Measurements from ENCODE around the gene DLST. TPM values are rescaled to one million over a fixed set of nuclear protein-coding genes. Genes with fewer than 3 reads are reported as not detected.

Gene DLST
- total and polyA plus RNA-seq, 3 experiments from 2014 or later, result 8.8 to 161 (median 160) TPM

DNA sequence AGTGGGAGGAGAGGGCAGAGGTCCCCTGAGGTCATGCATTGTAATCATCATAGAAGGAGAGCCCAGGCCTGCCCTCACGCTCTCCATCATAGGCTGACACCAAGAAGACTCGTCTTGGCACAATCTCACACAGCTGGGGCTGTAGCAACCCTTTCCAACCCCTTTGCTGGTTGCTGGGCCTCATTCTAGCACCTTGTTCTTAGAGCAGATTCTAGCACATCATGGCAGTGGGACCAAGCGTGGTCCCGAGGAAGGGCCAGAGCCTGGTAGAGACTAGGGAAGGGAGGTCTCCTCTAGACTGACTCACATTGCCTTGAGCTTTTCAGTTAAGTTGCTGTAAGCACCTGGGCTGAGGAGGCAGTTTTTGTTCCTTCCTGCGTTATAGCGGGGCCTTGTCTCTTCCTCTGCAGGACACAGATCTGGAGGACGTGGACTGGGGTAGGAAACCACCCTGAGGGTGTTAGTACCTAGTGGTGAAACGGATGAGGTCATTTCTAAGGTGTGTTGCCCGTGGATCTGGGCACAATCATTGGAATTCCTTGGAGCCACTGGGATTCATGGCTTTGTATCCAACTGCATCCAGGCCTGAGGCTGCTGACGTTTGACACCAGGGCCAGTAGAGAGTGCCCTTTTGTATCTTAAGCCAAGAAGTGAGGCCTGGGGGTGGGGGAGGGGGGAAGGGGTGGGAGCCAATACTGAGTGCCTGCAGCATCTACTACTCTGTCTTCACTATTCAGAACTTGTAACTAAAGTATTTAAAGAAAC is 21.4 kb downstream of the DLST start:
- Histone ChIP-seq H3K9me3 (ENCODE audit: low read length) (no peaks in the 10 kb centered on the region), H3K27me3 (ENCODE audit: insufficient read depth, low read length, poor library complexity, severe bottlenecking) (no peaks in the 10 kb centered on the region), H3K4me3 (ENCODE audit: low read length) (no peak overlapping the region), H3K4me1 (ENCODE audit: insufficient read depth, low read length) (no peaks in the 10 kb centered on the region), H3K36me3 (ENCODE audit: insufficient read depth, low read length) (peaks cover 49% of the 10 kb centered on the region), H3K27ac (ENCODE audit: low read depth, low read length) (no peak overlapping the region)
- no peak for DNase-seq
- POLR2A ChIA-PET, result no interaction called here
- H3K27me3 Mint-ChIP-seq, result no peaks in the 10 kb centered on the region
- no peaks in the 10 kb centered on the region for H3K9me3 Mint-ChIP-seq
- H3K27ac Mint-ChIP-seq, result peak overlapping the region in 5 of 8 donors; percentile 15 to 92 (median 75)
- peaks cover 9 to 70% (median 19%) of the 10 kb centered on the region in 3 donors for H3K36me3 Mint-ChIP-seq
- H3K4me1 Mint-ChIP-seq, result peaks cover 5 to 9% (median 8%) of the 10 kb centered on the region in 3 donors
- CTCF ChIA-PET, result interaction anchor here (0.7 to 10.6 kb wide), 3 partner anchors 10 to 44 kb away, joined by 3 to 334 read pairs (median 4); no protein-coding TSS in a partner anchor
- H3K4me3 Mint-ChIP-seq, result no peak overlapping the region

DNA sequence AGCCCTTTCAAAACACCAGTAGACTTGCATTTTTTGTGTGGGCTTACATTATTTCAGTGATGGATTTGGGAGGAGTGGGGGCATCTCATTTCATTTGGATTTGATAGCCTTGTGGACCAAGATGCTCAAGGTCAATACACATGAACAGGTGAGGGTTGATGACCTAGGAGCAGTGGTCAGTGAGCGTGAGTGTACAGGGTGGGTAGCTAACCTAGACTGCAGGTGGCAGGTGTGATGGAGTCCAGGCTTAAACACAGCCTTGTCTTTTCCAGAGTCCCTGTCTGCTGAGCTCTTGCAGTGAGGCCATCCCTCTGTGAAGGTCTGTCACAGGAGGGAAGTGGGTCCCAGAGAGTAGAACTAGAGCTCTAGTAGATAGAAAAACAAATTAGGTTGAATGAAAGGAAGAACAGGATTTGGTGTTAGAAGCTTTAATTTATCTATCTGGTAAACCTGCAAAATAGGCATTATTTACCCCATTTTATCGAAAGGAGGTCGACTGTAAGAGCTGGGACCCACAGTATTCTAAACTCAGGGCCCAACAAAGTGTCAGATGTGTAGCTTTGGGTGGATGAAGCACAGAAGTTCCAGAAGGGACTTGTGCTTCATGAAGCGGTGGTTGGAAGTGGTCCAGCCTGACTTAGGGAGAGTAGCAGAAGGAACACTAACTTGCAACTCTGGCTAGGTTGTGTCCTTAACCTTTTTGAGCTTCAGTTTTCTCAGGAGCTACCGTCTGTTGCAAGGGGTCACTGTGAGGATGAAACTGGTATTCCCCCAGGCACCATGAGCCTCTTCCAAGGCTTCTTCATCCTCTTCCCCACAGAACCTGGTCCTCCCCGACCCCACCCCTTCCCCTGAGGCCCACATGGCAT is 23.2 kb downstream of the DLST start:
- no peak for DNase-seq
- Histone ChIP-seq H3K9me3 (ENCODE audit: low read length) (no peaks in the 10 kb centered on the region), H3K27ac (ENCODE audit: low read depth, low read length) (no peak overlapping the region), H3K36me3 (ENCODE audit: insufficient read depth, low read length) (peaks cover 32% of the 10 kb centered on the region), H3K4me3 (ENCODE audit: low read length) (no peak overlapping the region), H3K4me1 (ENCODE audit: insufficient read depth, low read length) (no peaks in the 10 kb centered on the region), H3K27me3 (ENCODE audit: insufficient read depth, low read length, poor library complexity, severe bottlenecking) (no peaks in the 10 kb centered on the region)
- H3K36me3 Mint-ChIP-seq, result peaks cover under 1 to 53% (median 8%) of the 10 kb centered on the region in 3 donors
- H3K27me3 Mint-ChIP-seq, result no peaks in the 10 kb centered on the region
- peak overlapping the region in 7 of 8 donors; percentile 37 to 92 (median 81) for H3K27ac Mint-ChIP-seq
- no peak overlapping the region for H3K4me3 Mint-ChIP-seq
- H3K4me1 Mint-ChIP-seq, result peaks cover 5 to 9% (median 8%) of the 10 kb centered on the region in 3 donors
- no peaks in the 10 kb centered on the region for H3K9me3 Mint-ChIP-seq
- ChIA-PET POLR2A (interaction anchor here (1.0 to 1.4 kb wide), 2 partner anchors 44 to 296 kb away, joined by 3 to 5 read pairs; no protein-coding TSS in a partner anchor), CTCF (interaction anchor here (0.8 to 10.6 kb wide), 24 partner anchors 11 to 296 kb away, joined by 3 to 334 read pairs (median 5); partner anchors contain the start of genes DLST, PROX2, RPS6KL1 and YLPM1)

DNA sequence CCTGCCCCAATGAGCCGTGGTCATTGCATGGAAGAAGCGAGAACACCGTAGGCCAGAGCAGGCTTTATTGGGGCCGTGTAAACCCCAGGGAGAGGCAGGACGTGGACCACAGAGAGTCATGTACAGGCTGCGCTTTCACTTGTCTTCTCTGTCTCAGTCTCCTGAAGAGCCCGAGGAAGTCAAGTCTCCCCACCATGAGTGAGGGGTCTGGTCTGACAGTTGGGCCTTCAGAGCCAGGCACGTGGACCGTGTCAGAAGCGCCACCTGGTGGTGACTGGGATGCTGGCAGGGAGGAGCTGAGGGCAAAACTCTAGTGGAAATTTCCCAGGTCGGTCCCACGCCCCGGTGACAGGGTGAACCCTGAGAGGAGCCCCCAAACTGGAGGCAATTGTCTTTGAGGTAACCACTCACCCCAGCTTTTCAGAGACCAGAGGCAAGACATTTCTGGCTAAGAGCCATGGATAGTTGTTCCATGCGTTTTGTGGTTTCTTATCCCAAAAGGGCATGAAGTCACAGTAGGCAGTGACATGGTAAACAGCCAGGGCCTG is 24.0 kb downstream of the DLST start:
- POLR2A ChIA-PET, result interaction anchor here (0.6 to 1.0 kb wide), 2 partner anchors 45 to 297 kb away, joined by 3 to 8 read pairs; no protein-coding TSS in a partner anchor
- no peaks in the 10 kb centered on the region for H3K9me3 Mint-ChIP-seq
- H3K4me1 Mint-ChIP-seq, result peaks cover 5 to 9% (median 8%) of the 10 kb centered on the region in 3 donors
- Histone ChIP-seq H3K27ac (ENCODE audit: low read depth, low read length) (no peak overlapping the region), H3K4me1 (ENCODE audit: insufficient read depth, low read length) (no peaks in the 10 kb centered on the region), H3K4me3 (ENCODE audit: low read length) (no peak overlapping the region), H3K27me3 (ENCODE audit: insufficient read depth, low read length, poor library complexity, severe bottlenecking) (no peaks in the 10 kb centered on the region), H3K36me3 (ENCODE audit: insufficient read depth, low read length) (peaks cover 24% of the 10 kb centered on the region), H3K9me3 (ENCODE audit: low read length) (no peaks in the 10 kb centered on the region)
- peaks cover 0 to 45% (median 4%) of the 10 kb centered on the region in 3 donors for H3K36me3 Mint-ChIP-seq
- DNase-seq, result peak; percentile 61 to 85 (median 71)
- peak overlapping the region; percentile 19 to 90 (median 73) for H3K27ac Mint-ChIP-seq
- no peak overlapping the region for H3K4me3 Mint-ChIP-seq
- CTCF ChIA-PET, result interaction anchor here (0.6 to 10.6 kb wide), 31 partner anchors 9 to 296 kb away, joined by 3 to 334 read pairs (median 5); partner anchors contain the start of genes DLST, PROX2, RPS6KL1 and YLPM1
- H3K27me3 Mint-ChIP-seq, result no peaks in the 10 kb centered on the region

DNA sequence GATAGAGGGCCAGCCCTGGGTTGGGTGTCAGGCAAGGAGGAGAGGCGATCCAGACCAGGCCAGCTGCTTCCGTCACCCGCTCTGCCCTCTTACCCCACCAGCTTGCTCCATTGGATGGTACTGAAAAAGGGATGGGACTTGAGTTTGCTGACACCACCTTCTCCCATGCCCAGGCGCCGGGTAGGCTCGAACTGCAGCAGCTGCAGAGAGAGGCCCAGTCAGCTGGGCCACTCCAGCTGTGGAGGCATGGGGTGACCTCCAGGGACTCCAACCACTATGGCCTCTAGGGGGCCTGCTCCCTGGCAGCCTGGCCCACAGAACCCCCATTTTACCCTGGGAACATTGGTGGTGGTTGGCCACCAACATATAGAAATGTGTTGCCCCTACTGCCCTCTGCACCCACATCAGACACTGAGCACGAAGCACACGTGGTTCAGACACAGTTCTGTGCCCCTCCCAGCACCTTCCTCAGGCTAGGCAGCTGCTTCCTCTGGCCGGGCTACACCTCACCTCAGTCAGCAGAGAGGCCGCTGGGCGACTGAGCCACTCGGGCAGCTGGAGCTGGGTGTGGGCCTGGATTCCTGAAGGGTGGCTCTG is 25.3 kb downstream of the DLST start:
- CTCF ChIA-PET, result interaction anchor here (0.9 to 10.6 kb wide), 9 partner anchors 10 to 295 kb away, joined by 3 to 334 read pairs (median 8); partner anchors contain the start of genes DLST, LTBP2 and PROX2
- no peak for DNase-seq
- H3K27me3 ChIP-seq (ENCODE audit: insufficient read depth, low read length, poor library complexity, severe bottlenecking), result no peaks in the 10 kb centered on the region
- no peak overlapping the region for H3K4me3 ChIP-seq (ENCODE audit: low read length)
- H3K4me1 ChIP-seq (ENCODE audit: insufficient read depth, low read length), result no peaks in the 10 kb centered on the region
- POLR2A ChIA-PET, result no interaction called here
- Mint-ChIP-seq H3K27ac (peak overlapping the region in 2 of 8 donors; percentile 38 to 65), H3K9me3 (no peaks in the 10 kb centered on the region), H3K27me3 (no peaks in the 10 kb centered on the region), H3K4me3 (no peak overlapping the region), H3K36me3 (peaks cover 0 to 31% (median 2%) of the 10 kb centered on the region in 3 donors), H3K4me1 (peaks cover 5 to 9% (median 8%) of the 10 kb centered on the region in 3 donors)
- H3K36me3 ChIP-seq (ENCODE audit: insufficient read depth, low read length), result peaks cover 12% of the 10 kb centered on the region
- no peaks in the 10 kb centered on the region for H3K9me3 ChIP-seq (ENCODE audit: low read length)
- H3K27ac ChIP-seq (ENCODE audit: low read depth, low read length), result no peak overlapping the region

DNA sequence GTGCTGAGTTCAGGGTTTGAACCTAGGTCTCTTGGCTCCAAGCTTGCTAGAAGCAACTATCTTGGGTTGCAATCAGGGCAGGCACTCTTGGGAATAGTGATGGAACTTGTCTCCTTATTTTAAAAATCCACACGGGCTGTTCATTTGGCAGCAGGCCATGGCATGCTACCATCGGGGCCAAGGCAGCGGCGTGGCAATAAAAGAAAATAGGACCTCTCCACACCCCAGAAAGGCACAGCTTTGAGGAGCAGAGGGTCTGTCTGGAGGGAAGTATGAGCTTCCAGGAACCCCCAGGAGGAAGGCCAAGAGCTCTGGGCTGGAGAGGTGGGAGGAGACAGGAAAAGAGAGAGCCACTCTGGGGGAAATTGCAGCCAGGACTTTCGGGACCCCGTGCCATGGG is 26.0 kb downstream of the DLST start:
- H3K9me3 Mint-ChIP-seq, result no peaks in the 10 kb centered on the region
- Histone ChIP-seq H3K9me3 (ENCODE audit: low read length) (no peaks in the 10 kb centered on the region), H3K36me3 (ENCODE audit: insufficient read depth, low read length) (peaks cover 5% of the 10 kb centered on the region), H3K27me3 (ENCODE audit: insufficient read depth, low read length, poor library complexity, severe bottlenecking) (no peaks in the 10 kb centered on the region), H3K4me3 (ENCODE audit: low read length) (no peak overlapping the region), H3K27ac (ENCODE audit: low read depth, low read length) (no peak overlapping the region), H3K4me1 (ENCODE audit: insufficient read depth, low read length) (no peaks in the 10 kb centered on the region)
- H3K4me3 Mint-ChIP-seq, result no peak overlapping the region
- DNase-seq, result no peak
- no peak overlapping the region for H3K27ac Mint-ChIP-seq
- no peaks in the 10 kb centered on the region for H3K27me3 Mint-ChIP-seq
- H3K4me1 Mint-ChIP-seq, result peaks cover 5 to 9% (median 8%) of the 10 kb centered on the region in 3 donors
- POLR2A ChIA-PET, result no interaction called here
- H3K36me3 Mint-ChIP-seq, result peaks cover 0 to 24% (median 2%) of the 10 kb centered on the region in 3 donors
- CTCF ChIA-PET, result interaction anchor here (0.9 to 10.6 kb wide), 4 partner anchors 28 to 296 kb away, joined by 3 to 334 read pairs (median 44); partner anchors contain the start of genes DLST, LTBP2 and PROX2

DNA sequence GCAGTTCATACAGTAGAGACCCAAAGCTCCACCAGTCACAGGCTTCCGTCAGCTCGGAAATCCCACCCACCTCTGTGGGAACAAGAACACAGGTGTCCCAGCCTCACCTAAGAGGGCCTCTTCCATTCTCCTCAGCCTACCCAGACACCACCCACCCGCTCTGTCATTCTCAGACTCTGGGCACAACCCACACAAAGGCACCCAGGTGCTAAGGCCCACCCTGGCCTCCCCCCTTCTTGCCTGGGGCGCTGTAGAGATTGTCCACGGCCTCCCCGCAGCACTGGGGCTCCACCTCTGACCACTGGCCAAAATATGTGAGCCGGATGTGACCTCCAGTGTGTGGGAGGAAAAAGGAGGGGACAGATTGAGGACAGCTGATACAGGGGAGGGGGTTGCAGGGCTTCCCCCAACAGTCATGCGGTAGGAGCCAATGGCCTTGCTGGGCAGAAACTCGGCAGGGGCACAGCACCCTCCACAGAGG is 27.2 kb downstream of the DLST start:
- H3K27me3 Mint-ChIP-seq, result no peaks in the 10 kb centered on the region
- Histone ChIP-seq H3K9me3 (ENCODE audit: low read length) (no peaks in the 10 kb centered on the region), H3K4me1 (ENCODE audit: insufficient read depth, low read length) (no peaks in the 10 kb centered on the region), H3K4me3 (ENCODE audit: low read length) (no peak overlapping the region), H3K27ac (ENCODE audit: low read depth, low read length) (no peak overlapping the region), H3K27me3 (ENCODE audit: insufficient read depth, low read length, poor library complexity, severe bottlenecking) (no peaks in the 10 kb centered on the region), H3K36me3 (ENCODE audit: insufficient read depth, low read length) (no peaks in the 10 kb centered on the region)
- H3K9me3 Mint-ChIP-seq, result no peaks in the 10 kb centered on the region
- H3K36me3 Mint-ChIP-seq, result peaks cover 0 to 13% (median 2%) of the 10 kb centered on the region in 3 donors
- DNase-seq, result no peak
- CTCF ChIA-PET, result interaction anchor here (0.8 to 10.6 kb wide), 3 partner anchors 30 to 179 kb away, joined by 5 to 334 read pairs (median 84); partner anchors contain the start of genes DLST and PROX2
- H3K4me3 Mint-ChIP-seq, result no peak overlapping the region
- H3K27ac Mint-ChIP-seq, result peak overlapping the region in 2 of 8 donors; percentile 23 to 36
- POLR2A ChIA-PET, result no interaction called here
- H3K4me1 Mint-ChIP-seq, result peaks cover 5 to 8% (median 8%) of the 10 kb centered on the region in 3 donors

DNA sequence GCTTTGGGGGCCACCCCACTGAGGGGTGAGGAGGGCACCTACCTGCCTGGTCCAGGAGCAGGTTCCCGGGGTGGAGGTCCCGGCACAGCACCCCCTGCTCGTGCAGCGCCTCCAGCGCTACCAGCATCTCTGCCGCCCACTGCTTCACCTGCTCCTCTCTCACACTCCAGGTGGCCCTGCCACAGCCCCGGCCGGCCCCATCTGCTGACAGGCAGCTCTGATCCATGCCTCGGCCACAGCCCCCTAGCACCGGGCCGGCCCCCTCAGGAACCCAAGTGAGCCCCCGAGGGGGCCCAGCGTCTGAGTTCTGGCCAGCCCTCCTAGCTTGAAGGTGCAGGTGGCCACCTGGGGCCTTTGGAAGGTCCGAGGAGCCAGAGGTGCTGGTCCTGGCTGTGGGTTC is 27.8 kb downstream of the DLST start:
- Histone ChIP-seq H3K4me3 (ENCODE audit: low read length) (no peak overlapping the region), H3K9me3 (ENCODE audit: low read length) (no peaks in the 10 kb centered on the region), H3K36me3 (ENCODE audit: insufficient read depth, low read length) (no peaks in the 10 kb centered on the region), H3K27me3 (ENCODE audit: insufficient read depth, low read length, poor library complexity, severe bottlenecking) (no peaks in the 10 kb centered on the region), H3K4me1 (ENCODE audit: insufficient read depth, low read length) (no peaks in the 10 kb centered on the region), H3K27ac (ENCODE audit: low read depth, low read length) (no peak overlapping the region)
- no peaks in the 10 kb centered on the region for H3K9me3 Mint-ChIP-seq
- H3K36me3 Mint-ChIP-seq, result peaks cover 0 to 8% (median under 1%) of the 10 kb centered on the region in 3 donors
- POLR2A ChIA-PET, result no interaction called here
- no peak overlapping the region for H3K4me3 Mint-ChIP-seq
- DNase-seq, result no peak
- CTCF ChIA-PET, result interaction anchor here (10.6 kb wide), 1 partner anchor 50 kb away, joined by 334 read pairs; no protein-coding TSS in a partner anchor
- no peaks in the 10 kb centered on the region for H3K27me3 Mint-ChIP-seq
- no peak overlapping the region for H3K27ac Mint-ChIP-seq
- H3K4me1 Mint-ChIP-seq, result peaks cover 5 to 8% (median 5%) of the 10 kb centered on the region in 3 donors
